GM12878 (cell line): ENCODE results near the gene ANK2.

ENCODE experiments used
- ETV6 ChIP-seq, 2 experiments: fragments of 450-650 bp in 1 of 2; IDR thresholded peaks in 1 of 2; conservative IDR thresholded peaks in 1 of 2; 2 replicates each; pipeline ENCODE4 v1.6.1; 2014; ENCODE audit warnings: antibody characterized with exemption in 1 of 2, borderline replicate concordance in 1 of 2, low read depth in 1 of 2, mild to moderate bottlenecking in 1 of 2, moderate library complexity in 1 of 2
- POLR2AphosphoS5 ChIP-seq: IDR thresholded peaks from 2 replicates; pipeline ENCODE4 v1.6.1; 2011; ENCODE audit warnings: mild to moderate bottlenecking, low read length, inconsistent platforms
- SREBF2 ChIP-seq: IDR thresholded peaks from 2 replicates; pipeline ENCODE4 v1.6.1; 2012; ENCODE audit warnings: mild to moderate bottlenecking, low read length
- TF ChIP-seq, protein P1 (sequence below): IDR thresholded peaks from 2 replicates; pipeline ENCODE4 v1.6.1; 2012; ENCODE audit warnings: mild to moderate bottlenecking, low read depth, low read length
- TF ChIP-seq, protein P2 (sequence below), 3 experiments: IDR thresholded peaks in 2 of 3; conservative IDR thresholded peaks in 1 of 3; 2 replicates each; pipeline ENCODE4 v1.5.1; 2011; ENCODE audit warnings: low read depth in 3 of 3, low read length in 3 of 3, mild to moderate bottlenecking in 3 of 3, control low read depth in 2 of 3, moderate library complexity in 2 of 3, inconsistent platforms in 1 of 3, mixed read lengths in 1 of 3; ENCODE audit not compliant: control insufficient read depth in 2 of 3, insufficient read depth in 1 of 3; ENCODE audit errors: extremely low read depth in 1 of 3

DNA sequence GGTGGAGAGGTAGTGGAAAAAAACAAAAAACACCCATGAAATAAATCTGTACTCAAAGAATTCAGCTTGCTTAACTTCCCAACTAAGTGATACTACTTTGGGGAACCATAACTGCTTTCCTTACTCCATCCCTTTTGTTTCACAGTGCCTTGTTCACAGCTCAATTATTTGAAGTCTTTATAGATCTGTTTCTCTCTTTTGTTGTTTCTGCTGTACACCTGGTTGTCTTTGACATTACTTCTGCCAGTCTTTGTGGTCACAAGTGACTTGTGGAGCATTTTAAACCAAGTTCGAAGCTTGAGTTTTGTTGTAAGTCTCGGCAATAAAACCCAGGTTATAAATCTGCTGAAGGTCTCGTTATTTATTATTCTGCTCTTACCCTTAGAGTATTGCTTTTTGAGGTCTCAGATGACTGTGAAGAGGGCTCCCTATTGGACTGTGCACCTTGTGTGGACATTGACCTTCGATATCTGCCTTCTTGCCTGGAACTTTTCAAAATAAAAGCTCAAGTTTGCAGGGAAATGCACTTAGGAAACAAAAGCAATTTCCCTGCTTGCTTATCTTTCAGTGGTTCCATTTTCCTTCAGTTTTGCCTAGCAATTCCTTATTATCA lies 59.8 kb downstream of the ANK2 start:
- TF ChIP-seq POLR2AphosphoS5 = no peak
- TF ChIP-seq, protein P1, sequence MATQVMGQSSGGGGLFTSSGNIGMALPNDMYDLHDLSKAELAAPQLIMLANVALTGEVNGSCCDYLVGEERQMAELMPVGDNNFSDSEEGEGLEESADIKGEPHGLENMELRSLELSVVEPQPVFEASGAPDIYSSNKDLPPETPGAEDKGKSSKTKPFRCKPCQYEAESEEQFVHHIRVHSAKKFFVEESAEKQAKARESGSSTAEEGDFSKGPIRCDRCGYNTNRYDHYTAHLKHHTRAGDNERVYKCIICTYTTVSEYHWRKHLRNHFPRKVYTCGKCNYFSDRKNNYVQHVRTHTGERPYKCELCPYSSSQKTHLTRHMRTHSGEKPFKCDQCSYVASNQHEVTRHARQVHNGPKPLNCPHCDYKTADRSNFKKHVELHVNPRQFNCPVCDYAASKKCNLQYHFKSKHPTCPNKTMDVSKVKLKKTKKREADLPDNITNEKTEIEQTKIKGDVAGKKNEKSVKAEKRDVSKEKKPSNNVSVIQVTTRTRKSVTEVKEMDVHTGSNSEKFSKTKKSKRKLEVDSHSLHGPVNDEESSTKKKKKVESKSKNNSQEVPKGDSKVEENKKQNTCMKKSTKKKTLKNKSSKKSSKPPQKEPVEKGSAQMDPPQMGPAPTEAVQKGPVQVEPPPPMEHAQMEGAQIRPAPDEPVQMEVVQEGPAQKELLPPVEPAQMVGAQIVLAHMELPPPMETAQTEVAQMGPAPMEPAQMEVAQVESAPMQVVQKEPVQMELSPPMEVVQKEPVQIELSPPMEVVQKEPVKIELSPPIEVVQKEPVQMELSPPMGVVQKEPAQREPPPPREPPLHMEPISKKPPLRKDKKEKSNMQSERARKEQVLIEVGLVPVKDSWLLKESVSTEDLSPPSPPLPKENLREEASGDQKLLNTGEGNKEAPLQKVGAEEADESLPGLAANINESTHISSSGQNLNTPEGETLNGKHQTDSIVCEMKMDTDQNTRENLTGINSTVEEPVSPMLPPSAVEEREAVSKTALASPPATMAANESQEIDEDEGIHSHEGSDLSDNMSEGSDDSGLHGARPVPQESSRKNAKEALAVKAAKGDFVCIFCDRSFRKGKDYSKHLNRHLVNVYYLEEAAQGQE = no peak
- no peak for TF ChIP-seq SREBF2
- TF ChIP-seq, protein P2, sequence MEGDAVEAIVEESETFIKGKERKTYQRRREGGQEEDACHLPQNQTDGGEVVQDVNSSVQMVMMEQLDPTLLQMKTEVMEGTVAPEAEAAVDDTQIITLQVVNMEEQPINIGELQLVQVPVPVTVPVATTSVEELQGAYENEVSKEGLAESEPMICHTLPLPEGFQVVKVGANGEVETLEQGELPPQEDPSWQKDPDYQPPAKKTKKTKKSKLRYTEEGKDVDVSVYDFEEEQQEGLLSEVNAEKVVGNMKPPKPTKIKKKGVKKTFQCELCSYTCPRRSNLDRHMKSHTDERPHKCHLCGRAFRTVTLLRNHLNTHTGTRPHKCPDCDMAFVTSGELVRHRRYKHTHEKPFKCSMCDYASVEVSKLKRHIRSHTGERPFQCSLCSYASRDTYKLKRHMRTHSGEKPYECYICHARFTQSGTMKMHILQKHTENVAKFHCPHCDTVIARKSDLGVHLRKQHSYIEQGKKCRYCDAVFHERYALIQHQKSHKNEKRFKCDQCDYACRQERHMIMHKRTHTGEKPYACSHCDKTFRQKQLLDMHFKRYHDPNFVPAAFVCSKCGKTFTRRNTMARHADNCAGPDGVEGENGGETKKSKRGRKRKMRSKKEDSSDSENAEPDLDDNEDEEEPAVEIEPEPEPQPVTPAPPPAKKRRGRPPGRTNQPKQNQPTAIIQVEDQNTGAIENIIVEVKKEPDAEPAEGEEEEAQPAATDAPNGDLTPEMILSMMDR (IDR thresholded peaks at IDR 0.05 in 2 of 3, conservative IDR thresholded peaks at IDR 0.05 in 1 of 3; ENCODE audit: control insufficient read depth in 2 of 3, extremely low read depth in 1 of 3, insufficient read depth in 1 of 3, low read depth in 3 of 3, low read length in 3 of 3) = no peak
- no peak for TF ChIP-seq ETV6 (conservative IDR thresholded peaks at IDR 0.05 in 1 of 2, IDR thresholded peaks at IDR 0.05 in 1 of 2; ENCODE audit: borderline replicate concordance in 1 of 2, low read depth in 1 of 2)
